ENCODE measurements around the gene MAP3K2.
A peak's percentile ranks its signal among the peaks of the same experiment; 100 is the strongest.

MAP3K2 gene

GRCh38 chr2:127293386-127293747, 94.4 kb downstream of the MAP3K2 start:
- DNase-seq (ENCODE audit: low read depth): no peak

- DNase-seq (ENCODE audit: low read depth): no peak
Observed at GRCh38 chr2:127288274-127288673, 99.5 kb downstream of the MAP3K2 start.

GRCh38 chr2:127283275-127283674, 104.5 kb downstream of the MAP3K2 start:
- no peak for DNase-seq (ENCODE audit: low read depth)

- no peak for DNase-seq (ENCODE audit: low read depth)
Observed at GRCh38 chr2:127280693-127281092, 107.1 kb downstream of the MAP3K2 start.

- no peak for DNase-seq (ENCODE audit: low read depth)
Observed at GRCh38 chr2:127279781-127280180, 108.0 kb downstream of the MAP3K2 start.

DNA sequence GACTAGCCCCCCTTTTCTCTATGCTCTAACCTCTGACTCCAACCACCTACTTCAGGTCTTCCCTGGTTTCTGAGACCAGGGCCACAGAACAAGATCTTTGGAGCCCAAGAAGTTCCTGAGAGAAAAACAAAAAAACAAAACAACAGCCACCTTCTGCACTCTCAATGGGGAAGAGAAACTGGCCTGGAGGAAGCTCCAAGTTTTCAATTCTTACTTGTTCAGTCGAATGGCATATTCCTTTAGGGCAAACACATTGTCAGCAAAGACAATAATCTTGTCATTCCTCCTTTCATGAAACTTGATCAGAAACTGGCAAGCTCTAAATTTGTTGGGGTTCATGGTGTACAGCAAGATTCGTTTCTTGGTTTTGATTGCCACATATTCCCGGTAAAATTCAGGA, 108.8 kb downstream of the MAP3K2 start:
- DNase-seq (ENCODE audit: low read depth): no peak

DNA sequence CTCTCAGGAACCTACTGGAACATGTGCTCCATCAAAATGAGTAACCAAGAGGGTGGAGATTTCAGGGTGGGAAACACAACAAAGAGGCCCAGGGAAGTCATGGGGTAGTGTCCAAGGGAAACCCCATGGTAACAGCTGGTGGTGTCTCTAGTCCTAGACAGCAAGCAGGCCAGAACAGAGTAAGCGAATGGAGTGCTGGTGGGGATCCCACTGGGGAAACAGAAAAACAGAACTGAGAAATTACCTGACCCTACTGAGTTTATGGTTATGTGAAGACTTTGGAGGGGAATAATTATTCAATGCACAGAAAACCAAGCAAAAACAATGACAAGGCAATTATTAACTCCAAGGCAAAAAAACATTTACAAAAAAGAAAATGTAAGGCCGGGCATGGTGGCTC, 110.7 kb downstream of the MAP3K2 start:
- no peak for DNase-seq (ENCODE audit: low read depth)

- no peak for DNase-seq (ENCODE audit: low read depth)
Observed at GRCh38 chr2:127275789-127276188, 112.0 kb downstream of the MAP3K2 start.

- no peak for DNase-seq (ENCODE audit: low read depth)
Observed at GRCh38 chr2:127275356-127275755, 112.4 kb downstream of the MAP3K2 start.

DNA sequence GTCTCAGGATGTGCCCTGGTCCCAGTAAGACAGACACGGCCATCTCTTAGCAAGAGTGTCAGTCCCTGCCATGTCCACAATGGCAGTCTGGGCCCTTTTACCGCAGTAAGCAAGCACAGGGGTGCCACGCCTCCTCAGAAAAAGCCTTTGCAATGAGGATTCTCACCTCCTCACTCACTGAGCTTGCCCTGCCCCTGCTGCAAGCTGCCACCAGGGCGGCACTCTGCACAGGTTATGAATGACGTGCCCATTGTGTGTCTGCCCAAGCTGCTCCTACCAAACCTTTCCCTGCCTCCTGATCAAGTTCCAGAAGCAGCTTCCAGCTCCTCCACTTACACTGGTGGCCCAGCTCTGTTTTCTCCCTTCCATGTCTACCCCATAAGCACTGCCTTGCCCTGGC, 117.1 kb downstream of the MAP3K2 start:
- no peak for DNase-seq (ENCODE audit: low read depth)

GRCh38 chr2:127261804-127262406, 125.9 kb downstream of the MAP3K2 start:
- no peak for DNase-seq (ENCODE audit: low read depth)

GRCh38 chr2:127259355-127259754, 128.4 kb downstream of the MAP3K2 start:
- DNase-seq (ENCODE audit: low read depth): no peak

DNA sequence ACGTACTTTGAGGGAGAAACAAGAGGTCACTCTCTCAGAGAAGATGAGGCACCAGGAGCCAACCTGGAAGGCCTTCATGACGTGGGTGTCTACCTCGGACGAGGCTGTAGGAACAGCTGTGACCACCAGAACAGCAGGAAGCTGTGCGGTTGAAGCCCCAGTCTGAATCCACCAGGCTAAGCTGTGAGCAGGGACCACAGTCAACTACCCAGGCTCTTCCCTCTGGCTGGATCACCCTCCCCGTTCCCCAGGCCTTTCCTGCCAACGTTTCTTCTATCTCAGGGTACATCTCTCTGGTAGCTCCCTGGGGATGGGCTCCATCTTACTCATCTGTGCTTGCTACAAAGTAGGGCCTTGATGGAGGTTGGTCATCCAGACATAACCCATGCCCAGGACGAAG, 130.9 kb downstream of the MAP3K2 start:
- no peak for DNase-seq (ENCODE audit: low read depth)

DNA sequence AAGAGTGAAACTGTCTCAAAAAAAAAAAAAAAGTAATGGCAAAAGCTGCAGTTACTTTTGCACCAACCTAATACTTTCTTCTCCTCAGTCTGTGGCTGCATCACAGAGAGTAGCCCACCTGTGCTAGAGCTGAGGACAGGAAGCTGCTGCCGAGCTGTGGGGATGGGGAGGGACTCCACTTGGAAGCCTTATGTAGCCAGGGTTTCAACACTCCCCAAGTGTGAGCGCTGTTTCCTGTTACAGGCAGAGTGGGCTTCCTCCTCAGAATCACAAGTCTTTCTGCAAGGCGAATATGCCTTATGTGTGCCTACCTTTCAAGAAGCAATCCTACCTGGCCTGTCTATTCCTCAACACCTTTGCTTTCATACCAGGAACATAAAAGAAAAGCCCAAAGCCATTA, 131.4 kb downstream of the MAP3K2 start:
- no peak for DNase-seq (ENCODE audit: low read depth)

DNA sequence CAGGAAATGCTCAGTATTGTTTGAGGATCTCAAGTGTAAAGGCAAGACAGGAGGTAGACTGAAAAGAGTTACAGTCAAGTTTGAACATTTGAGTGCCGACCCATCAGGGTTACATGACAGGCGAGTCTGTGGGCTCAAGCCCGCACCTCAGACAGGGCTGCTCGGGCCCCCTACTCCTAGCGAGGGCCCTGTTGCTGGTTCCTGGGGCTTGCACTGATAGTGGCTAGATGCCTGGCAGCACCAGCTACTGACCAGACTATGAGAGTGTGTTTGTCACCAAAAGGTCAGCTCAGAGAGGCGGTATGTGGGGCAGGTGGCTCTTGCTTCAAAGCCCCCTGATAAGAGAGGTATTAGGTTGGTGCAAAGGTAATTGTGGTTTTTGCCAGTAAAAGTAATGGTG, 132.1 kb downstream of the MAP3K2 start:
- no peak for DNase-seq (ENCODE audit: low read depth)

DNA sequence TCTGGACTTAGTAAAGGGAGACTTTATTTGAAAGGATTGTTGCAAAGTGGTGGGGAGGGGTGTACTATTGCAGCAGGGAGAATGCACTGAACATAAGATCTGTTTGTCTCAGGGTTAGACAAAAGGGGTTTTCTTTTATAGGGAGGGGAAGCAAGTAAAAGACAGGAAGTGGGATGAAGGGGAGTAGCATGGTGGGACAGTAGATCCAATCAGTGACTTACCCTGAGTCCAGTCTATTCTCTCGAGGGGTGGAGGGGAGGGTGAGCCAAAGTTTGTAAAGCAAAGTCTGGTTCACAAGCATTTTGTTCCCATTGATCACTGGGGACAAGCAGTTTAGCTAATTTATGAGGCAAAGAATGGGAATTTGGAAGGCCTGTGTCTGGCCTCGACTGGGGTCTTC, 132.6 kb downstream of the MAP3K2 start:
- DNase-seq (ENCODE audit: low read depth): no peak

- peak; percentile 12 for DNase-seq (ENCODE audit: low read depth)
Observed at GRCh38 chr2:127254386-127254981, 133.3 kb downstream of the MAP3K2 start.
